CD14-positive monocyte (primary cell): ENCODE data around the gene FAXDC2. TPM values are rescaled to one million over a fixed set of nuclear protein-coding genes. Genes with fewer than 3 reads are reported as not detected.
"Not testable (repeated sequence)": the region's sequence is repeated elsewhere in the genome, so short reads cannot be mapped to it uniquely, and the experiment has no call there.

ENCODE experiments used
- DNase-seq, 3 donors: peaks; one replicate each; pipeline ENCODE4 v3.0.0-alpha.2; 2011 to 2022
- H2AFZ ChIP-seq: 2 replicates; pipeline ENCODE4 v1.6.0; 2012; ENCODE audit warnings: mild to moderate bottlenecking, low read depth, low read length, inconsistent platforms; ENCODE audit not compliant: insufficient read depth, poor library complexity, severe bottlenecking
- H3K27ac ChIP-seq, 2 donors: 1 replicate in 1 of 2; 2 replicates in 1 of 2; pipeline ENCODE4 v1.5.1; 2012 to 2013; ENCODE audit warnings: low read length in 2 of 2, control low read depth in 1 of 2, inconsistent platforms in 1 of 2, low read depth in 1 of 2, mild to moderate bottlenecking in 1 of 2
- H3K27me3 ChIP-seq, 2 donors: one replicate each; pipeline versions ENCODE4 v1.6.0 to v1.6.1; 2011 to 2013; ENCODE audit warnings: low read length in 2 of 2; ENCODE audit not compliant: control insufficient read depth in 2 of 2, insufficient read depth in 2 of 2
- H3K36me3 ChIP-seq, 2 donors: replicated peaks in 1 of 2; 1 replicate in 1 of 2; 2 replicates in 1 of 2; pipeline versions ENCODE4 v1.5.1 to v1.6.1; 2012 to 2013; ENCODE audit warnings: low read length in 2 of 2, control low read depth in 1 of 2, inconsistent platforms in 1 of 2, mild to moderate bottlenecking in 1 of 2; ENCODE audit not compliant: insufficient read depth in 2 of 2, control insufficient read depth in 1 of 2
- H3K4me1 ChIP-seq, 2 donors: 1 replicate in 1 of 2; 2 replicates in 1 of 2; pipeline versions ENCODE4 v1.5.1 to v1.6.1; 2012 to 2013; ENCODE audit warnings: low read length in 2 of 2, control low read depth in 1 of 2, inconsistent platforms in 1 of 2, mild to moderate bottlenecking in 1 of 2, moderate library complexity in 1 of 2; ENCODE audit not compliant: insufficient read depth in 2 of 2, control insufficient read depth in 1 of 2
- H3K4me2 ChIP-seq: replicated peaks from 2 replicates; pipeline ENCODE3; 2012; ENCODE audit warnings: low read length, moderate library complexity, mild to moderate bottlenecking; ENCODE audit not compliant: poor library complexity, severe bottlenecking; ENCODE audit errors: extremely low read depth
- H3K4me3 ChIP-seq, 3 experiments: fragments of 200-600 bp in 1 of 3; sonication (generic) in 1 of 3; replicated peaks in 1 of 3; 1 replicate in 2 of 3; 2 replicates in 1 of 3; pipeline ENCODE4 v1.5.1; 2011 to 2013; ENCODE audit warnings: low read length in 3 of 3, mild to moderate bottlenecking in 3 of 3, control low read depth in 2 of 3, low read depth in 2 of 3, inconsistent platforms in 1 of 3, moderate library complexity in 1 of 3
- H3K79me2 ChIP-seq: 2 replicates; pipeline ENCODE4 v1.6.0; 2012; ENCODE audit warnings: mild to moderate bottlenecking, control low read depth, inconsistent platforms, low read length, moderate library complexity; ENCODE audit not compliant: insufficient read depth
- H3K9ac ChIP-seq: 2 replicates; pipeline ENCODE4 v1.6.0; 2017; ENCODE audit warnings: low read length, mild to moderate bottlenecking; ENCODE audit not compliant: insufficient read depth, poor library complexity, severe bottlenecking
- H3K9me3 ChIP-seq, 2 donors: replicated peaks in 1 of 2; 1 replicate in 1 of 2; 2 replicates in 1 of 2; pipeline versions ENCODE4 v1.5.1 to v1.6.1; 2012 to 2013; ENCODE audit warnings: low read length in 2 of 2, control low read depth in 1 of 2; ENCODE audit not compliant: control insufficient read depth in 1 of 2, insufficient read depth in 1 of 2
- H4K20me1 ChIP-seq: 2 replicates; pipeline ENCODE4 v1.6.0; 2012; ENCODE audit warnings: mild to moderate bottlenecking, low read length, control low read depth, moderate library complexity; ENCODE audit not compliant: insufficient read depth
- H3K27ac Mint-ChIP-seq, 7 donors: one replicate each; pipeline ENCODE4 v1.8.0; 2020; ENCODE audit warnings: mild to moderate bottlenecking in 7 of 7, mixed read lengths in 7 of 7, moderate library complexity in 6 of 7, inconsistent platforms in 2 of 7
- H3K27me3 Mint-ChIP-seq, 3 donors: one replicate each; pipeline ENCODE4 v1.8.0; 2021 to 2022; ENCODE audit warnings: low read depth in 3 of 3, mild to moderate bottlenecking in 3 of 3, mixed read lengths in 3 of 3, moderate library complexity in 3 of 3, inconsistent platforms in 1 of 3
- H3K36me3 Mint-ChIP-seq, 2 donors: one replicate each; pipeline ENCODE4 v1.8.0; 2020; ENCODE audit warnings: mixed read lengths in 2 of 2, inconsistent platforms in 1 of 2, mild to moderate bottlenecking in 1 of 2
- H3K4me1 Mint-ChIP-seq: one replicate; pipeline ENCODE4 v1.8.0; 2020; ENCODE audit warnings: mild to moderate bottlenecking, mixed read lengths
- H3K4me3 Mint-ChIP-seq, 2 donors: one replicate each; pipeline ENCODE4 v1.8.0; 2020; ENCODE audit warnings: mild to moderate bottlenecking in 2 of 2, mixed read lengths in 2 of 2, moderate library complexity in 1 of 2
- H3K9me3 Mint-ChIP-seq, 7 donors: one replicate each; pipeline ENCODE4 v1.8.0; 2020 to 2022; ENCODE audit warnings: mixed read lengths in 7 of 7, mild to moderate bottlenecking in 6 of 7, moderate library complexity in 6 of 7, inconsistent platforms in 2 of 7
- WGBS: methylation state at CpG from one replicate; pipeline ENCODE4 v1.1.5; 2013; ENCODE audit warnings: missing lambda C conversion rate; ENCODE audit not compliant: insufficient coverage; 5-methylcytosine and 5-hydroxymethylcytosine counted together
- intact Hi-C, 2 donors: fragments of 100-400 bp; cut with micrococcal nuclease; formaldehyde crosslinking; loops; one replicate each; pipeline versions ENCODE4 v1.15.0 to v1.15.1; 2023
- polyA plus RNA-seq, 3 donors: library from polyadenylated mRNA; depleted of rRNA in 1 of 3; unstranded in 2 of 3; stranded (reverse) in 1 of 3; fragments of 300-500 nt in 2 of 3; fragments of >200 nt in 1 of 3; fragmentation: Illumina TruSeq in 2 of 3; gene quantifications; 1 replicate in 2 of 3; 2 replicates in 1 of 3; pipeline ENCODE4 v1.2.3, GENCODE V29; 2012 to 2021
- TF ChIP-seq, protein P1 (sequence below): fragments of 200-600 bp; IDR thresholded peaks from one replicate; pipeline ENCODE4 v1.8.0; 2022; ENCODE audit warnings: antibody characterized with exemption, mild to moderate bottlenecking

The FAXDC2 gene
- polyA plus RNA-seq, 3 donors, result 0.30 to 1.4 (median 0.60) TPM

DNA sequence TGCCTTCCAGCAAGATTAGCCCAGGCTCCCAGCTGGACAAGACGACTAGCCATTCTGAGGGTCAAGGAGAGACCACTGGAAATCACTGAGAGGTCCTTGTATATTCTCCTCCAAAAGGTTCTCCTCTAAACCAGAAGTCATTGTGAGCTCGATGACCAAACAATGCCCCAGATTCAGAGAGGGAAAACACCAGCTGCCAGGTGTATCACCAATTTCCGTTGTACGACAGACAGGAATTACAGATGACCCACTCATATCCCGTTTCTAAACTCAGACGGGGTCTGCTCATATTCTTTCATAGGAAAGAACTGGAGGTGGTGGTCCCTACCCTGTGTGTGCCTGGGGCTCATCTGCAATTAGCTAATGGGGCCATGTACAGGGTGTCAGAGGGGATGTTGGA, 14.2 kb downstream of the FAXDC2 start:
- Histone ChIP-seq H4K20me1 (no peaks in the 10 kb centered on the region), H3K9ac (no peak overlapping the region), H3K79me2 (no peaks in the 10 kb centered on the region), H3K4me2 (no peak overlapping the region), H3K36me3 (peaks cover 2 to 6% of the 10 kb centered on the region in 2 donors), H2AFZ (no peak overlapping the region), H3K4me3 (no peak overlapping the region), H3K27me3 (no peaks in the 10 kb centered on the region), H3K4me1 (no peaks in the 10 kb centered on the region), H3K9me3 (no peaks in the 10 kb centered on the region), H3K27ac (no peak overlapping the region)
- Mint-ChIP-seq H3K4me3 (no peak overlapping the region), H3K27ac (no peak overlapping the region), H3K9me3 (no peaks in the 10 kb centered on the region), H3K27me3 (peaks cover 0 to 4% (median 2%) of the 10 kb centered on the region in 3 donors), H3K36me3 (peaks cover 4 to 16% of the 10 kb centered on the region in 2 donors), H3K4me1 (no peaks in the 10 kb centered on the region)
- 100% methylated on average over 4 of the region's 6 CpGs for WGBS
- DNase-seq, result no peak
- intact Hi-C loops, result no loop called here
- TF ChIP-seq, protein P1, sequence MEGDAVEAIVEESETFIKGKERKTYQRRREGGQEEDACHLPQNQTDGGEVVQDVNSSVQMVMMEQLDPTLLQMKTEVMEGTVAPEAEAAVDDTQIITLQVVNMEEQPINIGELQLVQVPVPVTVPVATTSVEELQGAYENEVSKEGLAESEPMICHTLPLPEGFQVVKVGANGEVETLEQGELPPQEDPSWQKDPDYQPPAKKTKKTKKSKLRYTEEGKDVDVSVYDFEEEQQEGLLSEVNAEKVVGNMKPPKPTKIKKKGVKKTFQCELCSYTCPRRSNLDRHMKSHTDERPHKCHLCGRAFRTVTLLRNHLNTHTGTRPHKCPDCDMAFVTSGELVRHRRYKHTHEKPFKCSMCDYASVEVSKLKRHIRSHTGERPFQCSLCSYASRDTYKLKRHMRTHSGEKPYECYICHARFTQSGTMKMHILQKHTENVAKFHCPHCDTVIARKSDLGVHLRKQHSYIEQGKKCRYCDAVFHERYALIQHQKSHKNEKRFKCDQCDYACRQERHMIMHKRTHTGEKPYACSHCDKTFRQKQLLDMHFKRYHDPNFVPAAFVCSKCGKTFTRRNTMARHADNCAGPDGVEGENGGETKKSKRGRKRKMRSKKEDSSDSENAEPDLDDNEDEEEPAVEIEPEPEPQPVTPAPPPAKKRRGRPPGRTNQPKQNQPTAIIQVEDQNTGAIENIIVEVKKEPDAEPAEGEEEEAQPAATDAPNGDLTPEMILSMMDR, result no peak

DNA sequence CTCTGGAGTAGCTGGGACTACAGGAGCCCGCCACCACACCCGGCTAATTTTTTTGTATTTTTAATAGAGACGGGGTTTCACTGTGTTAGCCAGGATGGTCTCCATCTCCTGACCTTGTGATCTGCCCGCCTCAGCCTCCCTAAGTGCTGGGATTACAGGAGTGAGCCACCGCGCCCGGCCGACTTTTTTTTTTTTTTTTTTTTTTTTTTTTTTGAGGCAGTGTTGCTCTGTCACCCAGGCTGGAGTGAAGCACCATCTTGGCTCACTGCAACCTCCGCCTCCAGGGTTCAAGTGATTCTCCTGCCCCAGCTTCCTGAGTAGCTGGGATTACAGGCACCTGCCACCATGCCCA, 14.7 kb downstream of the FAXDC2 start:
- H3K4me3 ChIP-seq, H4K20me1 ChIP-seq, H3K4me1 ChIP-seq, H3K9me3 ChIP-seq, H3K4me3 Mint-ChIP-seq, H3K27me3 ChIP-seq, H2AFZ ChIP-seq, H3K79me2 ChIP-seq, H3K9ac ChIP-seq, H3K9me3 Mint-ChIP-seq, H3K4me1 Mint-ChIP-seq, H3K27ac Mint-ChIP-seq, H3K36me3 ChIP-seq, intact Hi-C loops, H3K27ac ChIP-seq, H3K27me3 Mint-ChIP-seq, DNase-seq, H3K4me2 ChIP-seq: not testable (repeated sequence)
- no CpG with 5 or more reads among the region's 9 CpGs for WGBS
- peaks cover 6 to 18% of the 10 kb centered on the region in 2 donors for H3K36me3 Mint-ChIP-seq
